H54 (cell line): ENCODE results near the gene CD244.

Experiments used
- DNase-seq: peaks from one replicate; pipeline ENCODE4 v3.0.0; 2011; ENCODE audit warnings: low spot score, mixed read lengths; ENCODE audit not compliant: insufficient read length
- FAIRE-seq: peaks from 3 replicates; lab custom pipeline; 2011; peaks lifted over from hg19 to GRCh38; lab: Jason Lieb, UNC
- POLR2A ChIP-seq: IDR thresholded peaks from 2 replicates; pipeline ENCODE4 v1.6.1; 2011; ENCODE audit warnings: low read depth, mild to moderate bottlenecking, low read length

The CD244 gene

DNA sequence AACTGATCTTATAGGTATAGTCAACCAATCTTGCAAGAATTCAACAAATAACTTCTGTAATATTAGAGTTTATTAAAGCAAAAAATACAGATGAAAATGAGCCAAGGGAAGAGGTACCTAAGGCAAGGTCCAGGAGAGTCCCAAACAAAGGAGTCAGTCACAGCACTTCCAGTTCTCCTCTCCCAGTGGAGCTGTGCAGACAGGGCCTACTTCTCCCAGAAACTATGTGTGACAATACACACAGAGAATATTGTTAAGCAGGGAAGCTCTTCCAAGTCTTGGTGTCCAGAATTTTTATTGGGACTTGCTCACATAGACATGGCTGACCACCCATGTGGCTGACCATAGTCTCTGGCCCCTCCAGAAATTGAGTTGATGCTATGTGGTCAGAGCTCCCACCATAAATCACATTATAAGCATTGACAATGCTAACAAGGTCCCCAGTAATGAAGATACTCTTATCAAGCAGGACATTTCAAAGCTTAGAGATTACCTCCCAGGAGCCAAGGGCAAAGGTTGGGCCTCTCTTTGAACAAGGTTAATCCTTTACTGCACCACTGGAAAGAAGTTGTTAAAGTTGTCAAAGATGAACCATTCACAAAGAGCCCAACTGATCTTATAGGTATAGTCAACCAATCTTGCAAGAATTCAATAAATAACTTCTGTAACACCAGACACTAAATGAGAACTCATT, 3.5 kb upstream of the CD244 start:
- DNase-seq (no peak), FAIRE-seq (no peak)
- TF ChIP-seq POLR2A = no peak

DNA sequence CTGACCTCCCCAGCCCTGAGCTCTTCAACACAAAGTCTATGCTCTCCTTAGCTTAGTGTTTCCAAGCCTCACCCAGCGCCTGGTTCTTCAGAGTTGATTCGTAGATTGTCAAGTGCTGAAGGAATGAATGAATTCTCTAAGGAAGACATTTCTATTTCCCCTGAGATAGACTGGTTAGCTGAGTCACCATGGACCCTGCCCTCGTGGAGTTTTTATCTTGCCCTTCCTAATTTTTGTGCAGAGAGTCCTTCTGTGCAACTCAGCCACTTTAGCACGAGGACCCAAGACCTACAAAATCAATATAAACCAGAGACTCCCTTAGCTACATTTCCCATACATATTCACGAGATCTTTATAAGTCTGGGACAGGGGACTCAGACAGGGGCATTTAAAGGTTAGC, 2.6 kb upstream of the CD244 start:
- no peak for TF ChIP-seq POLR2A
- no peak for DNase-seq
- no peak for FAIRE-seq

DNA sequence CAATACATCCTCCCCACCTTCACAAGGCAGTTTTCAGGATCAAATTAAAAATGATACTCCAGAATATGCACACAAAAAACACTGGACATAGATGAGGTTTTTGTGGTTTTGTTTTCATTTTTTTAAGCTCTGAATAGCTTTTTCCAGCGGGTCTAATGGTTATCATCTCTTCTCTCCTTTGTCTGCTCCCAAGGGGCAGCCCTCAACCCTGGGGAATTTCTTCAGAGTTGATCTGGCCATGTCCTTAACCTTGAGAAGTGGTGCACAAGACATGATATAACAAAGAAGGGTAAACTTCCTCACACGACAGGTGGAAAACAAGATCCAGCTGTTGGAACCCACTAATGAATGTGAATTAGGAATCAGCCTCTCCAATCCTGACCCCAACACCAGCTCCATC, 1.5 kb upstream of the CD244 start:
- DNase-seq (no peak), FAIRE-seq (no peak)
- TF ChIP-seq POLR2A = no peak

DNA sequence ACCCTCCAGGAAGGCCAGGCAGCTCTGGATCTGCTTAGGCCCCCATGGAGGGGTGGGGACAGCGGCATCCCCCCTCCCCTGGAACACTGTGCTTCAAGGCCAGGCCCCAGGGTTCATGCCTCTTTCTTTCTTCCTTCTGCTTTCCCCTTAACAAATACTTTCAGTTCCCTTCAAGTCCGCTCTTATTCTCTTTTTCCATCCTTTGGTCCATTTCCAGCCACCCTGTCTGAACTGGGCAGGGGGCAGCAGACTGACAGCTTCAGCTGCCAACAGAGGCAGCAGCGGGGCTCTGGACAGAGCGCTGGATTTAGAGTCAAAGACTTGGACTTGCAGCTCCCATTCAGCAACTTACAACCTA, 1.1 kb upstream of the CD244 start:
- TF ChIP-seq POLR2A = no peak
- DNase-seq (no peak), FAIRE-seq (no peak)

DNA sequence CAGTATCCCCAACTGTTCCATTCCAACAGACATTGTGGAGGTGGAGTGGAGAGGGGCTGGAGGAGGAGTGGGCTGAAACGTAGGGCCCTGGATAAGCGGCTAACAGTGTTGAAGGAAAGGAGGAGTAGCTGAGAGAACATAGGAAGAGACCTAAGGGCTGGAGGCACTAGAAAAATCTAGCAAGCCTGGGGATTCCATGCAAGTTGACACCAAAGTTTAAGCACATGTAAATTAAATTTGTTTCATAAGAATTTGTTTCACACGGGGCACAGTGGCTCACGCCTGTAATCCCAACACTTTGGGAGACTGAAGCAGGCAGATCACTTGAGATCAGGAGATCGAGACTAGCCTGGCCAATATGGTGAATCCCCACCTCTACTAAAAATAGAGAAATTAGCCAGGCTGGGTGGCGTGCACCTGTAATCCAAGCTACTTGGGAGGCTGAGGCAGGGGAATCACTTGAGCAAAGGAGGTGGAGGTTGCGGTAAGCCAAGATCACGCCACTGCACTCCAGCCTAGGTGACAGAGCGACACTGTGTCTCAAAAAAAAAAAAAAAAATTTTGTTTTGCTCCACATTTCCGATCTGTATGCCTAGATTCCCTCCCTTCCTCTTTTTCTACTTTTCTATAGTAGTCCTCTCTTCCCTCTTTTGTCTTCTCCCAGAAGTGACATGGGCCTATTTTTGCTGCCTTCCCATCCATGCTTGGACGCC, 530 bp upstream of the CD244 start:
- DNase-seq (no peak), FAIRE-seq (no peak)
- no peak for TF ChIP-seq POLR2A

DNA sequence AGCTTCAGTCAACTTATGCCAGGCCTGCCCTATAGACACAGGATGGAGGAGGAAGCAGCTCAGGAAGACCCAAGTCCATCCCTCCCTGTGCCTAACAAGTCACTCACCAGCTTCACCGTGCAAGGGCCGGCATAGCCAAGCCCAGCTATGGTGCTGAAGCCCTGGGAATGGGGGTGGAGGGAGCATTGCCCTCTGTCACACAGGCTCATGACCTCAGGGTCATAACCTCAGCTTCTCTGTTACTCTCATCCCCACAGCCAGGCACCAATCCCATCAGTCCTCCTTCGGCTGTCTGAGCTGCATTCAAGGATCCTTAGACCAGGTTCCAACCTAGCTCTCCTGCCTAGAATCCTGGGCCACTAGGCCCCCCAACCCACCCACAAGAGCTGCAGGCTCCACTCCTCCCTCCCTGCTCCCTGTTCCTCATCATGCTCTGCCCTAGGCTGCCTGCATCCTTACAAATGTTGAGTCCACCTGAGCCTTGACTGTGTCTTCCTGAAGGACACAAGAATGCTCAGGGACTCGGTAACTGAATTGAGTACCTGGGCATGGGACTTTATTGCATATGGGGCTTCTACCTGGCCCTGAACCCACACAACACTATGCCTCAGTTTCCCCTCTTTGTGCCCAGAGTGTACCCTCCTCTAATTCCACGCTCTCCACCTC, 1.7 kb downstream of the CD244 start:
- TF ChIP-seq POLR2A = no peak
- DNase-seq (no peak), FAIRE-seq (no peak)

DNA sequence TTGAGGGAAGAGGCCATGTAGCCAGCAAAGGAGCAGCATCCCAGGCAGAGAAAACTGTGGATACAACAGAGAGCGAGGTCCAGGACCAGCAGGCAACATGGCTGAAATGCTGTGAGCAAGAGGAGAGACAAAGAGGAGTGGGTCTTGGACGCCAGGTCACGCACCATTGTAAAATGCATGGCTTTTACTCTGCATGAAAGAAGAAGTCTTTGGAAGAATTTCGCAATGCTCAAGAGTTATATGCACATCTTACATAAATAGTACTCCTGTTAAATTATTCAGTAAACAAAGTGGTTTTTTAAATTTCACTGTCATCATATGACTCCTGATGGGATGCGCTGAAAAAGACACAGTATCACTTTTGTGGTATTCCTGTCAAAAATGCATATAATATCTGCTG, 3.5 kb downstream of the CD244 start:
- FAIRE-seq = no peak
- TF ChIP-seq POLR2A = no peak
- DNase-seq = no peak

DNA sequence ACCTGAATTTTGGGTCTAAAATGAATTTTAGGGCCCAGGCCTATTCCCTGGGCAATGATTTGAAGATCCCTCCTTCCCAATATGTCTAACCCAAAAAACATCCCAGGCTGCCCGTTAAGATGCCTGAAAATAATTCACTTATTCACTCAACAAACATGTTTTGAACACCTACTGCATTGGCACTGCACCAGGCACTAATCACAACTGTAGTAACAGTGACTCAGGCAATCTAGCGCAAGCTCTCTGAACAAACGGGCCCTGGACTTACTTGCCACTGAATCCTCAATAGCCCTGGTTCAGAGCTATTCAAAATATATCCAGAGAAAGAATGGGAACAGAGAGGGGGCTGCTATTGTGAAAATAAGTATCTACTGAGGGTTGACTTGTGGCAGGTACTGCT, 4.2 kb downstream of the CD244 start:
- no peak for TF ChIP-seq POLR2A
- no peak for FAIRE-seq
- DNase-seq = no peak

DNA sequence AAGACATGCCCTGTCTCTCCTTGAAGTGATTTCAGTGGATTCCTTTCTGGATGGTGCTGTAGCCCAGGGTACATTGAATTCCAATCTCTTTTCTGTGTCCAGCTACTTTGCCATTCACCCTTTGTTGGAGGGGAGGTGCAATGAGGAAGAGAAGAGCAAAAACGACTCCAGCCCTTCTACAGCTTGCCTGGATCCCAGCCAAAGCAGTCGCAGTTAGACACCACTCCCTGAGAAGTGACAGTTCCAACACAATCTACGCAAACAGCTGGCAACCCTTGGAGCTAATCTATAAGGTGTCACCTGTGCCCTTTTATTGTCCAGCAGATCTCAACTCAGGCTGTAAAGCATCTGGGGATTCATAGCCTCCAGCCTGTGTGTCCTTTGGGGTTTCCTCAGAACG, 4.6 kb downstream of the CD244 start:
- FAIRE-seq (no peak), DNase-seq (no peak)
- TF ChIP-seq POLR2A = no peak

DNA sequence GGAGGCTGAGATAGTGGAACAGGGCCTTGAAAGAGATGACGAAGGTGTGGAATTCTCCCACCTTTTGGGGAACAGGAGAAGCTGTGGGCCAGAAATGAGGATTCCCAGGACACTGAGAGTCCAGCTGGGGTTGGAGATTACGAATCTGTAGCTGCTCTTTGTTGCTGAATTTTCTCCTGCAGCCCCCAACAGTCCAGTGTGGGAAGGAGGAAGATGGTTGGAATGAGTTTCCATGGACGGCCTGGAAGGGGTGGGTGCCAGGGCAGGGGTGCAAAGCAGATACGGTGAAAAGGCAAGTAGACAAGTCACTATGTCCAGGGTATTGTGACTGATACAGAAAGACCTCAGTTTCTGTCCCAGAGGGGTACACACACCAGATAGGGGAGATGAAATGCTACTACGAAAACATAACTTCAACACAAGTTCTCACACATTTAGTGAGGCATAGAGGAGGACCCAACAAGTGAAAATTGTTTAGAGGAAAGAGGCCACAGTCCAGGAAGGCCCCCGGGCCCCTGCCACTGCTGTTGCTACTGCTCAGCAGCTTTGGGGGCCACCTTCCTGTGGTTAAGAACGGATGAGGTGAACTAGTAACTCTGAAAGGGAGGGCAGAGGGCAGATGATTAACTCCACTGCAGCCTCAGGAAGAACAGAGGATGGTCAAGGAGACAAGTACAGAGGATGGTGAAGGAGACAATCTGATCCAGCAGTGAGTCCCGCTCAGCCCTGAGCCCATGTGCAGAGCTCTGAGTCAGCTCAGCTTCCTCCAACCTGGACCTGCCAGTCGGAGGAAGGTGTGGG, 7.3 kb downstream of the CD244 start:
- TF ChIP-seq POLR2A = no peak
- FAIRE-seq (no peak), DNase-seq (no peak)

DNA sequence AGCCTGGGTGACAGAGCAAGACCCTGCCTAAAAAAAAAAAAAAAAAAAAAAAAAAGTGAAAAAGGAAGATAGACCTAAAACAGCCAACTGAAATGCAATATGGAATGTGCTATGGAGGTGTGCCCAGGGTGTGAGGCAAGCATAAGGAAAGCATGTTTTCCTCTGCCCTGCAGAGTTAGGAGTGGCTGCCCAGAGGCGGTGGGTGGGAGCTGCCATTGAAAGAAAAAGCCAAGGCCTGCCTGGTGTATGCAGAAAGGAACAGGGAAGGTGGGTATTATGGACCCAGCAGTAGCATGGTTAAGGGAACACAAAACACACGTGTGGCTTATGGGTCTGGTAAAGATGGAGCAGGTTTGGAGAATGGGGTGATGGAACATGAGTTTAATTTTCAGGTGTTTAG, 8.9 kb downstream of the CD244 start:
- no peak for DNase-seq
- no peak for FAIRE-seq
- no peak for TF ChIP-seq POLR2A

DNA sequence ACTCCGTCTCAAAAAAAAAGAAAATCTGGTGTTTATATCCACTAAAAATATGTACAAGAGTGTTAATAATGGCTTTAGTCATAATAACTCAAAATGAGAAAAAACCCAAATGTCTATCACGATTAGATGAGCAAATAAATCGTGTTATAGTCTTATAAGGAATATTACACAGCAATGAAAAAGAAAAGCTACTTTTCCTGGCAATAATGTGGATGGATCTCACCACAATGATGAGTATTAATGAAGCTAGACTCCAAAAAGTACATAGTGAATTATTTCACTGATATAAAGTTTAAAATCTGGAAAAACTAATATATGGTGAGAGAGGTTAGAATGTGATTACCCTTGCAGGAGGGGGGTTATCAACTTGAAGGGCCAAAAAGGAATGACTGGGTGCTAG, 9.7 kb downstream of the CD244 start:
- DNase-seq (no peak), FAIRE-seq (no peak)
- no peak for TF ChIP-seq POLR2A

DNA sequence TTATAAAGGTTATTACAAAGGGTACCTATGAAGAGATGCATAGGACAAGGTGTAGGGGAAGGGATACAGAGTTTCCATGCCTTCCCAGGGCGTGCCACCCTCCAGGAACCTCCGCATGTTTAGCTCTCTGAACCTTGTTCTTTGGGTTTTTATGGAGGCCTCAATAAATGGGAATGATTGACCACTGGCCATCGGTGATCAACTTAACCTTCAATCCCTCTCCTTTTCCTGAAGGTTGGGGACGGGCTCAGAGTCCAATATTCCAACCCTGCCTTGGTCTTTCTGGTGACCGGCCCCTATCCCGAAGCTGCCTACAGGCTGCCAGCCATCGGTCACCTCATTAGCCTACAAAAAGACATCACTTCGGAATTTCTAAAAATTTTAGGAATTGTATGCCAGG, 11.7 kb downstream of the CD244 start:
- FAIRE-seq (no peak), DNase-seq (no peak)
- TF ChIP-seq POLR2A = no peak

DNA sequence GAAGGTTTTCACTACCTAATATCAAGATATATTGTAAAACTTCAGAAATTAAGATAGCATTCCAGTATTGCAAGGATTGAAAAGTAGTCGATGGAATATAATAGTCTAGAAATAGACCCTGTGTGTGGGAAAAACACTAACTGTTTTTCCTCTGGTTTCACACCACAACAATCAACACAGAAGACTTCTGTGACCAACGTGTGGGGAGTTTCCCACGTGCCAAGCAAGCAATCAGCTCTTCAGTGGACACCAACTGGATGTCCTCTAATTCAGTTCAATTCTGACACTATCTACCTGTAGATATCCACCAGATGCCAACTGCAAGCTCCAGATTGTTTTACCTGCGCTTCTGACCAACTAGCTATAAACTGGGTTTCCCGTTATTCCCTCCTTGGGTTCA, 12.1 kb downstream of the CD244 start:
- no peak for DNase-seq
- FAIRE-seq = no peak
- no peak for TF ChIP-seq POLR2A
